NCI-H1417 treated with DMSO at 0.1 percent for 48 hours (cell line): Measurements from ENCODE around the gene EDA.
"Not testable (repeated sequence)": the region's sequence is repeated elsewhere in the genome, so short reads cannot be mapped to it uniquely, and the experiment has no call there.

ENCODE experiments used
- DNase-seq: peaks from one replicate; lab custom pipeline; 2025; lab: John Stamatoyannopoulos, UW

Gene EDA

GRCh38 chrX:69746051-69746450, 130.1 kb downstream of the EDA start:
- DNase-seq: no peak

GRCh38 chrX:69748055-69748454, 132.1 kb downstream of the EDA start:
- DNase-seq: no peak

GRCh38 chrX:69759921-69760625, 144.2 kb downstream of the EDA start:
- no peak for DNase-seq

- no peak for DNase-seq
These were observed 145.7 kb downstream of the EDA start for GRCh38 chrX:69761633-69762032.

GRCh38 chrX:69762340-69762739, 146.4 kb downstream of the EDA start:
- no peak for DNase-seq

- no peak for DNase-seq
These were observed 177.5 kb downstream of the EDA start for GRCh38 chrX:69793260-69793935.

- DNase-seq: no peak
These were observed 179.8 kb downstream of the EDA start for GRCh38 chrX:69795702-69796101.

GRCh38 chrX:69807400-69807799, 191.5 kb downstream of the EDA start:
- no peak for DNase-seq

- DNase-seq: no peak
These were observed 192.5 kb downstream of the EDA start for GRCh38 chrX:69808375-69808774.

- DNase-seq: no peak
These were observed 197.8 kb downstream of the EDA start for GRCh38 chrX:69813677-69814076.

GRCh38 chrX:69815063-69815462, 199.2 kb downstream of the EDA start:
- DNase-seq: no peak

GRCh38 chrX:69815519-69815918, 199.6 kb downstream of the EDA start:
- DNase-seq: no peak

GRCh38 chrX:69844636-69845035, 228.7 kb downstream of the EDA start:
- no peak for DNase-seq

- DNase-seq: not testable (repeated sequence)
These were observed 244.1 kb downstream of the EDA start for GRCh38 chrX:69859999-69860398.

- no peak for DNase-seq
These were observed 260.3 kb downstream of the EDA start for GRCh38 chrX:69876221-69876620.

- DNase-seq: no peak
These were observed 268.3 kb downstream of the EDA start for GRCh38 chrX:69884210-69884609.

GRCh38 chrX:69896046-69896445, 280.1 kb downstream of the EDA start:
- no peak for DNase-seq

GRCh38 chrX:69900491-69900890, 284.6 kb downstream of the EDA start:
- DNase-seq: no peak

GRCh38 chrX:69906447-69906846, 290.5 kb downstream of the EDA start:
- DNase-seq: no peak

- no peak for DNase-seq
These were observed 298.9 kb downstream of the EDA start for GRCh38 chrX:69914781-69915180.

GRCh38 chrX:69919749-69920148, 303.8 kb downstream of the EDA start:
- no peak for DNase-seq

- DNase-seq: no peak
These were observed 316.4 kb downstream of the EDA start for GRCh38 chrX:69932323-69932722.

- no peak for DNase-seq
These were observed 332.4 kb downstream of the EDA start for GRCh38 chrX:69948276-69948797.

- DNase-seq: no peak
These were observed 335.8 kb downstream of the EDA start for GRCh38 chrX:69951753-69952152.
